Activated naive CD4-positive, alpha-beta T cell treated with Interleukin-2 at 50 U/mL for 16 hours (primary cell): ENCODE data around the gene MLLT1.
A peak's percentile ranks its signal among the peaks of the same experiment; 100 is the strongest.

Source experiments
- DNase-seq: peaks from one replicate; pipeline ENCODE4 v3.0.0-alpha.2; 2020

Gene MLLT1

DNA sequence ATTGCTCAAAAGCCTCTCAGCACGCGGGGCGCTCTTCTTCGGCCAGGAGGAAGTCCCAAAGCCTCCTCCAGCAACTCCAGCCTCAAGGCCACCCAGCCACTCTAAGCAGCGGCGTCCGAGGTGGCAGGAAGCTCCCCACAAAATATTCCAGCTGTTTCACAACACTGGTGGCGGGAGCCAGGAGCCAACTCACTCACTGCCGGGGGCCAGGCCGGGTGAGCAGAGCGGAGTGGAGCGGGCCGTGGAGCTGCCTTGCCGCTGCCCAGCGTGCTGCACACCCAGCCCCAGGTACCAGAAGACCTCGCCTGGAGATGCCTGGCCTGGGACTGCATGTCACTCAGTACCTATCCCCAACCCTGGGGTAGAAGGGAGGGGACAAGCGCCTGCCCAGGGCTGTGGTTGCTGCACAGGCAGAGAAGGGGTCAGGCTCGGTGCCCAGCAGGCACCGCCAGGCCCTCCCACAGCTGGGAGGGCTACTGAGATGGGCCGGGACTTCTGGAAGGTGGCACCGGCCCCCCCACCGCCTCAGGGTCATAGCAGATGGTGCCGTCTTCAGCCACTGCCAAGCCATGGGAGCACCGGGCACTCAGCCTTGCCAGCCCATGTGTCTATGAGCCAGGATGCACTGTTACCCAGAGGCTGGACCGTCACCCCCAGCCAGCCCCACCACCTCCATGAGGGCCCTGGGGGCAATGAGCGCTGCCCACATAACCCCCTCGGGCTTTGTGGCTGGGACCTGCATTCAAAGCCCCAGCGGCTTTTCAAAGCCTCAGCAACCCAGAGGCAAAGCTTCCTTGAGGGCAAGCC lies 59.2 kb downstream of the MLLT1 start:
- no peak for DNase-seq

DNA sequence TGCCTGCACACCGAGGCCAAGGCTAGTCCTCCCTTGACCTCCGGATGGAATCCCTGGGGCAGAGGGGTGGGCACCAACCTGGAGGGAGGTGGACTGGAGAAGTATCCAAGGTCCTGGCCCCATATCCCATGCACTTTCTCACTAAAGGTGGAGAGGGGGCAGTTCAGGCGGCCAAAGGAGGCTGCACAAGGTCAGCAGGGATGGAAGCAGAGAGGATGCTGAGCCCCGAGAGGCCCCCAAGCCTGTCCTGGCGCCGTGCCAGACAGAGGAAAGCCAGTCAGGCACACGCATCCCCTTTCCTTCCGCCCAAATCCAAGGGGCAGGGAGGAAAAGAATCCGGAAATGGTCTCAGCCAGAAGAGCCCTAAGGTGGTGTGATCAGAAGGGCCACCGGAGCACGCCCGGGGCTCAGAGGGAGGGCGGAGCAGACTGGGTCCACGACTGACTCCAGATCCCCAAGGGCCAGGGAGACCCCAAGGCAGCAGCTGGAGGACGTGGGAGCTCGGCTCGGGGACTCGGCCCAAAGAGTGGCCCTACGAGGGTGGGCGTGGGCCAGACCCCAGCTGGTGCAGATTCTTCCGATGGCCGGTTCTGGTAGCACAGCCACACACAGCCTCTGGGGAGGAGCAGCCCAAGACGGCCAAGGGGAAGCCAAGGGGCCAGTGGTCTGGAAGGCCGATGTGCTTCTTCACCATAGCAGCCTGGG lies 60.0 kb downstream of the MLLT1 start:
- no peak for DNase-seq

DNA sequence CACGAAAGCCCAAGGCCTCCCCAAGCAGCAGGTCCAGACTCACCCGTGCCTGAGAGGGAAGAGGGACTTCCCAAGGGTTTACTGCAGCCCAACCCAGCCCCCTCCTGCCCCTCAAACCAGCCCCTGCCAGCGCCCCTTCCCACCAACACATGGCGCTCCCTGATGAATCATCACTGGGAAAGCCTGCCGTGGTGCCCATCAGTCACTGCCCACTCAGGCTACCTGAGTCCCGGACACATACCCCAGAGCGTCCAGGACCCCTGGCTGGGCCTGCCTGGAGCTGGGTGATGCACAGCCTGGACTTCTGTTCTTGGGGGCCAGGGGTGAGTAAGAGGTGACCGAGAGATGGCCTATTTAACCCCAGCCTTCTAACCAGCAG lies 60.6 kb downstream of the MLLT1 start:
- no peak for DNase-seq

DNA sequence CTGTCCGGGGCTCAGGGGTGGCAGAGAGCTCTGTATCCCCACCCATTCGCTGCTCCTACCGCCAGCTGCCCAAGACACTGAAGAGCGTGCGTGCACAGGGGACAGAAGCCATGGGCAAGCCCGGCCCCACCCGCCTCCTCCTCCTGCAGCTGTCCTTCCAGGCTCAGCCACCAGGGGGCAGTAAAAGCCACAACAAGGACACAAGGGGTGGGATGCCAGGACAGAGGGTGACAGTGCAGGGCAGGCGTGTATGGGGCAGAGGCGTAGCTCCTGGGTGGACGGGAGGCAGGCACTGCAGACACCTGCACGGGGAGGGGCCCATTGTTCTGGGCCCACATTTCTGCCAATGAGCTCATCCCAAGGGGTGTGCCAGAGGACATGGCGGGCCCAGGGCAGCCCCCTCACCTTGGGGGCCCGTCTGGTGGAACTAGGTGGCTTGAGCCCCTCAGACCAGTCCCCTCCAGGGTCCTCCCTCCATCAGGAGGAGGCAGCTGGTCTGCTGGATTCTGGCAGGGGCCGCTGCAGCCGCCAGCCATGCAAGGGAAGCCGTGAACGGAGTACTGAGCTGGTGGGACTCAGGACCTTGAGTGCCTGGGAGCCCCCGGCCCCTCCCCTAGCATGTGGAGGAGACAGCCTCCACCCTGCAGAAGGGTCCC lies 61.2 kb downstream of the MLLT1 start:
- DNase-seq, result peak; percentile 83

DNA sequence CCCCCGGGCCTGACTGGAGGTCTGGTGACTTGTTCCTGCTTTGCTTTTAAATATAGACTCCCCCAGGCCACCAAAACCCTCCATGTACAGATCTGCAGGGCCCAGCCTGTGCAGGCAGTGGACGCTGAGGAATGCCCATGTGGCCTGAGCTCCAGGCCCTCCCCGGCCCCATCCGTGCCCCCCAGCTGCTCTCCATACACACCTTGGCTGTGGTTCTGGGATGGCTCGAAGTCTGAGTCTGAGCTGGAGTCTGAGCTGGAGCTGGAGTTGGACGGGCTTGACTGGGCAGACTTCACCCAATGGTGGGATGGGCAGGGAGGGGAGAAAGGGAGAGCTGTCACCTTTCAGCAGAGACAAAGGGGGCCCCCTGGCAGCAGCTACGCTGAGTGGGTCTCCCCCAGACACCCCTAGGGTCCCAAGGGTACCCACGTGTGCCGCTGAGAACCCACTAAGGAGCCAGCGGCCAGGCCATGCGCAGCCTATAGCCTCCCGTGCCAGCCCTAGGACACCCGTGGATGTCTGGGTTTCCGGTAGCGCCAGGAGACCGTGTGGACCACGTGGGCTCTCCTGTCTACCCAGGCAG lies 61.9 kb downstream of the MLLT1 start:
- DNase-seq, result no peak

DNA sequence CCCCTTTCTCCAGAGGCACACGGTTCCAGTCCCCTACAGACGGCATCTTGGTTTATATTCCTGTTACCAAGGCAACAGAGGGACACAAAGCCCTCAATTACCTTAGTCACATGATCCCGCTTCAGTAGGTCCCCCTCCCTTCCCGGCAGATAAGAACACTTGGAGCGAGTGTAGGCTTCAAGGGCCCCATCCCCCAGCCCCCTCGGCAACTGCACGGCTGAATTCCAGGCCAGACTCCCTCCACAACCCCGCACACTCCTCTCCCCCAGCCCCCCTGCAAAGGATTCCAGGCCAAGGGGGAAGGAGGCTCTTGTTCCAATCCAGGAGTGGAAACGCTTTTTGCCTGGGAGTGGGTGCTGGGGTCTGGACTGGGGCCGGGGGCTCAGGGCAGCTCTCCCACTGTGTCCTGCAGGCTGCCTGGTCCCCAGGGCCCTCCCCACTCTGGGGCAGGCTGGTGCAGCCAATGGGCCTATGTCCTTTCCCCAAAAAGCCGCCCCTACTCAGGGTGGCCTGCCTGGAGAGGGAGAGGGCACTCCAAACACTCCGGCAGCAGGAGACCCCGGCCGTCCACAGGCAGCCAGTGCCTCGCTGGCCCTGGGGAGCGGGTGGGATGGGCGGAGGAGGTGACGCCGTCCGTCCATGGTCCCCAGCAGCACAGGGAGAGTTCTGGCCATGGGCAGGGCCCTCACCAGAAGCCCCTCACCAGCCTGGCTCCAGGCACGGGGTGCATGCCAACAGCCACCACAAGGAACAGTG lies 62.6 kb downstream of the MLLT1 start:
- DNase-seq, result no peak

DNA sequence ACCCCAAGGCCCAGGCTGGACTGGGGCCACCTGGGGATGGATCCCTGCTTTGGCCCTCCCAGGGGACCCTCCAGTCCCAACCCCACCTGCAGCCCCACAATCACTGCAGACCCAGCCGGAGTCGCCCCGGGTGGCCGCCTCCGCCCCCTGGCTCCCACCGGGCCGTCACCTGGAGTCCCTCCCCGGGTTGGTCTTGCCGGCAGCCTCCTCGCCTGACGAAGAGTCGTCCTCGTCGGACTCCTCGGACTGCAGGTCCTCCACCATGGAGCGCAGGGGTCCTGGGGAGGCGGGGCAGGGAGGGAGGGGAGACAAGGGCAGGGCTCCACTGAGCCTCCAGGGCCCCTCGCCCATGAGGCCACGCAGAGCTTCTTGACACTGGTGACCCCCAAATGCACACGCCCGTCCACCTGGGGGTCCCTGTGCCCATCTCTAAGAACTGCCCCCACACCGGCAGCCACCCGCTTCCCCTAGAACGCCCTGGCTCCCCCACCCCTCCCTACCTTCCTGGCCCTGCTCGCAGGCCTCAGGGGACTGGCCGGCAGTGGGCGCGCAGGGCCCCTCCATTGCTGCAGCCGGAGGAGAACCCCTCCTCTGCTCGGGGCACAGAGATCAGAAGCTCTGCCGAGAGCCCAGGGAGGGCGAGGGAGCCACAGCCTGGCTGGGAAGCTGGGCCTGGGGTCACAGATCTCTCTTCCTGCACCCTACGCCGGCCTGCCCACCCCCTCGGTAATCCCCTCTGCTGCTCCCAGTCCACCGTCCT lies 63.4 kb downstream of the MLLT1 start:
- DNase-seq, result no peak

DNA sequence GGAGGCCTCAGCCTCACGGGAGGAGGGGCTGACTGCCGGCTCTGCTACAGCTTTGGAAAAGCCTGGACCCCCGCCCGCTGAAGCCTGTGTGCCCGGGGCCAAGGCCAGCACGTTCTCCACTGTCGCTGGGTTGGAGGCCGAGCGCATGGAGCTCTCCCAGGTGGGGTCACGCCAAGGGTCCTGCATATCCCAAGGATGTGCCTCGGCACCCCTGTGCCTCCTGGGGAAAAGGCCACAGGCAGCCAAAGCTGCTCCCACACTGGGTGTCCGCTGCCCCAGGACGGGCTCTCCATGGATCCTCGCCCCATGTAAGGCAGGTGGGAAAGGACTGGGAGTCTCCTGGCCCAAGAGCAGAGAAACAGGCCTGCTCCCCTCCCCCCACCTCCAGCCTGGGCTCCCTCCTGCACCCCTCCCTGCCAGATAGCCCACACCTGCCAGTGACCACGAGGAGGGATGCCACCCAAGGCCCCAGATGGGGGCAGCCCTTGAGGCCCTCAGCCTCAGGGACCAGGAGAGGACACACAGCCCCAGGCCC lies 64.0 kb downstream of the MLLT1 start:
- no peak for DNase-seq

DNA sequence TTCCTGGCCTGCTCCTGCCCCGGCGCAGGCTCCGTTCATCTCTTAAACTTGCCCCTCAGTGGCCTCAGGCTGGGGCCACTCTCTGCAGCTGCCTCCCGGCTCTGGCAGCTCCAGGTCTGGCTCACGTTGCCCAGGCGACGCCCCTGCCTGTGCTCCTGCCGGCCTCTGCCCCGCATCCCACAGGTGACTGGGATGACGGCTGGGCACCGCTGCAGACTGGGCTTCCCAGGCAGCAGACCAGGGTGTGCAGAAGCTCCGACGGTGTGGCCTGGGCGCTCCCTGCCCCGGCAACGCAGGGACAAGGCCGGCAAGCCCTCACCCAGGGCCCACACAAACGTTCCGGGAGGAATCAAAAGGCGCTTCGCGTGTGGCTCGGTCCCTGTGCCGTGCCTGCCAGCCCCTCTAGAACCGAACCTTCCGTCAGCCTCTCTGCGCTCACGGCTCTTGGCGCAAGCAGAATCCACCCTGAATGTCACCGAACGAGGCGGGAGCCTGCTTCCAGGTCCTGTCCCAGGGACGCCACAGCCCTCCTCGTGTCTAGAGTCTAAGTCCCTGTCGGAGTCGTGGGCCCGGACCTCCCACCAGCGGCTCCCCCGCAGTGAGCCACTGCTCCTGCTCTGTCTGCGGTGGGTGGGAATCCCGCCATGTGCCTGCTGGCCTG lies 64.8 kb downstream of the MLLT1 start:
- no peak for DNase-seq

DNA sequence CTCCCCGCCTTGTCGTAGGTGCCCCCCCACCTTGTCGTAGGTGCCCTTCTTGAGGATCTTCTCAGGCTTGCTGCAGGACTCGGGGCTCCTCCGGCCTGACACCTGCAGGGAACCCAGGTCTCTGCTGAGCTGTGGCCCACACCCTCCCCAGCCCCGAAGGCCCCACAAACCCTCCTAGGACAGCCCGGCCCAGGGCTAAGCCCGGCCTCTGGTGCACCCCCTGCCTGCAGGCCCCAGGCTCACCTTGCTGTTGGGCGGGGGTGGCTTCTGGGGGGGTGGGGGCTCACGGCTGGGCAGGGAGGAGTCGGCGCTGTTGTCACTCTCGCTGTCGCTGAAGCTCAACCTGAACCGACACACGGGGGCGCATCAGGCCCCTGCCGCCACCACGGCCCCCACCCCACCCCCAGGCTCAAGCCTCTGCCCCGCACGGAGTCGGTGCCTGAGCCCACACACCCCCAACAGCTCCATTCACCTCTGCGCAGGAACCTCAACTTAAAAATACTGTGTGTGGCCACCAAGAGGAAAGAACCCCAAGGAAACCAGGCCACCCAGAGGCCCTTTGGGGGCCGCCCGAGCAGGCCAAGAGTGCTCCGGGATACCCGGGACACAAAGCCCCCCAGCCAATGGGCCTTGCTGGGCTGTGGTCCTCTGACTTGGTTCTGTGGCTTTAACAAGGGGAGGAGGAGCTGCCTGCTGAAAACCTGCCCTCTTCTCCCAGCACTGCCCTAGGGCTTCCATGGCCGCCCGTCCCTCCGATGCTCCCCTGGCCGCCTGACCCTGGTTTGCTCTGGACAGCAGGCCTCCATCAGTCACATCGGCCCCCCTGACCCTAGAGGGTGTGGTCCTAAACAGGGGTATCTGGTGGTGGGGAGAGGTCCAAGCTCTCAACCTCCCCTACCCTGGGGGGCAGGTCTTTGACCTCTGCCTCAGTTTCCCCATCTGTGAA lies 65.8 kb downstream of the MLLT1 start:
- no peak for DNase-seq

DNA sequence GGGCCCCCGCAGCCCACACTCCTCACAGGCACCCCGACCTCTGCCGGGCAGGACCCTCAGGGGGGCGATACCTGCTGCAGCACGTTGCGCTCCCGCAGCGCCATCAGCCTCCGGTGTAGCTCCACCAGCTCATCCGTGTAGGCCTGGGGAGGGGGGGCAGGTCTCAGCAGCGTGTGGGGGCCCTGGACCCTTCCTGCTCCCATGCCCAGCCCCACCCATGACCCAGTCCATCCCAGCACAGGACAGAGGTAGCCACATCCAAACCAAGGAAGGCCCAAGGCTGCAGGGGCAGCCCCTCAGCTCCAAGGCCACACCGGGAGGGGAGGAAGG lies 66.5 kb downstream of the MLLT1 start:
- DNase-seq, result no peak

DNA sequence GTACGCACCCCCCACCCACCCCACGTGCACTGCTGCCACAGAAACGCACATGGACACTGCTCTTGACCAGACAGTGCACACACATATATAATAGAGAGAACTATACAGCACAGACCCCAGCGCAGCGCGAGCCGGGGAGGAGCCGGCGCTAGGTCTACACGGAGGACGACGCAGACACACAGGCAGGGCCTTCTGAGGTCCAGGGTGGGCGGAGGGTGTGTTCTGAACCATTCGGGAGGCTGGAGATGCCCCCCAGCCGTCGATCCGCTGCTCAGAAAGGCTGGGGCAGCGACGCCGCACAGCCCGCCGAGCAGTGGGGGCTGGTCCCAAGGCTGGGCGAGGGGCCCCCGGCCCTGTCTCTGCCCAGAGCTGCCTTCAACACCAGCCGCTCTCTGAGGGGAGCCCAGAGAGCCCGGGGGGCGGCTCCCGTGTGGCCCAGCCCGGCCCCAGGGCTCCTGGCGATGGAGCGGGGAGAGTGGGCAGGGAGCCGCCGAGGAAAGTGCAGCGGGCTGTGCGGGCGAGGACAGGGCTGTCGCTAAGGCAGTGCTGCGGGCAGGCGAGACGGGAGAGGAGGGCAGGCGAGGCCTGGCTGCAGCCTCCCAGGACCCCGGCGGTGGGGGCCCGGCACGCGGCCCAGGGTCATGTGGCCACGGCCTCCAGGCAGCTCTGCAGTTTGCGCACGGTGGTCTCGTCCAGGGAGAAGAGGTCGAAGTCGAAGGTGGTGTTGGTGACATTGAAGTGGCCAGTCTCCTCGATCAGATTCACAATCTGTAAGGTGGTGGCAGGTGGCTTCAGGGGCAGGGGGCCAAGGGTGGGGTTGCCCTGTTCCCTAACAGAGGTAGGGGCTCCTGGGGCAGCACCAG lies 67.1 kb downstream of the MLLT1 start:
- DNase-seq, result no peak

DNA sequence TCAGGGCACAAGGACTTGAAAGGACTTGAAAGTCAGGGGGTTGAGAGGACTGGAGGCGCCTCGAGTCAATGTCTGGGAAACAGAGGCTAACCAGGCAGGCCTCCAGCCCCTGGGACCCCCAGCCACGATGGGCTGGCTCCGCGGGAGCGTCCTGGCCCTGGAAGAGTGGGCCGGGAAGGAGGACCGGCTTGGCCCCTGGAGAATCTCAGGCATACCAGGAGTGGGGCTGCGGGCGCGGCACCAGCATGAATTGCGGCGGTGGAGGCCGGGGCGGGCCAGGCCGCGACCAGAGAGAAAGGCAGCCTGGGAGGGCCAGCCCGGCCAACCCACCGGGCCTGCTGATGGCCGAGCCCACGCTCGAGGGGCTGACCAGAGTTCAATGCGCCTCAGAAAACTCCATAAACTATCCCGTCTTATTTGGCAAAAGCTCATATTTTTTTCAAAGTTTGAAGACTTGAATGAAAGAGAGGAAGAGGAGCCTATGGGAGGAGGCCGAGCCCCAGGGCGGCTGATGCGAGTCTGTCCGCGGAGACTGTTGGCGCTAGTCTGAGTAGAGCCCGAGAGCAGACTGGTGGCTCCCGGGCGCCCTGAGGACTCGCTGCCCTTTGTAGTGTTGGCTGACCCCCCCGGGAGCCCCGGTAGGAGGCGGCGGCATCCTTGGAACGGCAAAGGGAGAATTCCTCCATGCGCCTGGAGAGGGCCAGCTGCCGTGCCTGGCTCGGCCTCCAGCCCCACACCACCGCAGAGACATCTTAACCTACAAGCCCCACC lies 68.0 kb downstream of the MLLT1 start:
- DNase-seq, result no peak

DNA sequence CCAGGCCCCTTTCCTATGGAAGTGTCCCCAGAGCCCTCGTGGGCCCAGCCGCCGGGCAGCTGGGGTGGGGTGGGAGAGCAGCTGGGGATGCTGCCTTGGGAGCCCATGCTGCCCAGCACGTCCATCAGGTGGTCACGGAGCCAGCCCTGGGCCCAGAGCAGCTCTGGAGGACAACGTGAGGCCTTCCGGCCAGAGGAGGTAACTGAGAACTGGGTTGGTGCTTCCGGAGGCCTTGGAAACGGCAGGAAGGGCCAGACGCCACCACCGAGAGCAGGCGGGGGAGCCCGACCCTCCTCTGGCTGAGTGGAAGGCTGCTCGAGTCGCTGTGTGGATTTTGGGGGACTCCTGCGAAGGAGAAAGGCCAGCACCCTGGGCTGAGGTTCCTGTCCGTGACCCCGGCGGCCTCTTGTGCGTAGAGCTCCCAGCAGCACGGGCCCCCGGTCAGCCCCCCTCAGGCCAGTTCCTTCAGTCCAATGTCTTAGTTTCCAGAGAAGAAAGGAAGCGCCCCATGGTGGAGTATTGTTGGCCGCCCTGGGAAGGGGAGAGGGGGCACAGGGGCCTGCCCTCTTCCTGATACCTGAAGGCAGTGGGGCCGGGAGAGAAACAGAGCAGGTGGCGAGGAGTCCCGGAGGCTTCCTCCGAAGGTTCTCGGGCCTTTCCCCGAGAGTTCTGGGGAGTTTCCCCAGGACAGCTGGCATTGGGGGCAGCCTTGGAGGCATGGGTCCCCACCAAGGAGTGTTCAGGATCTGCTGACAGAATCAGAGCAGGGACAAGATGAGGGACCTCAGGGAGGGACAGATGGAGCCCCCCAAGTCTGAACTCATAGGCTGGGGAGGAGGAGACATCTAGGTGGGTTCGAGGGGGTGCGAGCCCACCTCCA lies 68.8 kb downstream of the MLLT1 start:
- no peak for DNase-seq

DNA sequence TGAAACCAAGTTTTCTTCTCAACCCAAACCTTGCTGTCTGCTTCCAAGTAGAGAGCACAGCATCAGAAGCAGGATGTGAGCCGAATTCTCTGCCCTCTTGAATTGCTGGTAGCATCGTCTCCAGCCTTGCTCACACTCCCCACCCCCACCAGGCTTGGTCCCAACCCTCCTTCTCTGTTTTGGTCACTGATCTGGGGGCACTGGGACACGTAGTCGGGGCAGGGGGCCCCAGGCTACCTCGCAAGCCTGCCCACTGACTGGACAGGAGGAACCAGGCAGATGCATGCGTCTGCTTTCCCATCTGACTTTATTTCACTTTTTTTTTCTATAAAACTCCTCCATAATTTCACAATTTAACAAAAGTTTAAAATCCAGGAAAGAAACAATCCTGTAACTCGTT lies 69.7 kb downstream of the MLLT1 start:
- no peak for DNase-seq

DNA sequence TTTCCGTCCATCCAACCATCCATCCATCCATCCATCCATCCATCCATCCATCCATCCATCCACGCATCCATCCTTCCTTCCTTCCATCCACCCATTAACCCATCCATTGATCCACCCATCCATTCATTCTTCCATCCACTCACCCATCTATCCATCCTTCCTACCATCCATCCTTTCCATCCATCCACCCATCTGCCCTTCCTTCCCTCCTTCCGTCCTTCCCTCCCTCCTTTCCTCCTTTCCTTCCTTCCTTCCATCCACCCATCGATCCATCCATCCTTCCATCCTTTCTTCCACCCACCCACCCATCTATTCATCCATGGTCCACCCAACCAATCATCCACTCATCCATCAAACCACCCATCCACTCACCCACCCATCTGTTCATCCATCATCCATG lies 70.1 kb downstream of the MLLT1 start:
- DNase-seq, result no peak

DNA sequence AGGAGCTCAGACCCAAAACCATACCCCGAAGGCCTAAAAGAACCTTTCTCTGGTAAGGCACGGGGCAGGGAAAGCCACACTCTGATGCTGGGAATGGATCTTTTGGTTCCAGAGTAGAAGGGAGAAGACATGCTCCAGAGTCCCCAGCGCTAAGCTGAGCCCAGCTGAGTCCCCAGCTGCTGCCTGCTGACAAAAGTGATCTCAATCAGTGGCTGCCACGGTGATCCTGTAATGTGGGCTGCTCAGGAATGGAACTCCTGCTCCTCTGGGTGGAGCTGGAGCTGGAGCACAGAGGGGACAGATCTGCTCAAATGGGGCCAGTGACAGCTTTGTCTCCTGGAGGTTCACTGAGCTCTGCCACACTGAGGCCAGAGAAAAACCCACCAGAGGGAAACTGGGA lies 70.5 kb downstream of the MLLT1 start:
- DNase-seq, result no peak
